ENCODE results near the gene GABRR1. TPM values are rescaled to one million over a fixed set of nuclear protein-coding genes. Genes with fewer than 3 reads are reported as not detected.

Gene GABRR1
- polyA plus RNA-seq, 3 donors, result not detected

- Histone ChIP-seq H4K20me1 (ENCODE audit: insufficient read depth, low read length) (no peaks in the 10 kb centered on the region), H3K4me3 (replicated peaks in 1 of 3; ENCODE audit: low read depth in 2 of 3, low read length in 3 of 3) (no peak overlapping the region), H3K4me2 (replicated peaks; ENCODE audit: extremely low read depth, low read length, poor library complexity, severe bottlenecking) (no peak overlapping the region), H3K27ac (ENCODE audit: low read depth in 1 of 2, low read length in 2 of 2) (no peak overlapping the region), H3K27me3 (ENCODE audit: control insufficient read depth in 2 of 2, insufficient read depth in 2 of 2, low read length in 2 of 2) (no peaks in the 10 kb centered on the region), H3K4me1 (ENCODE audit: control insufficient read depth in 1 of 2, insufficient read depth in 2 of 2, low read length in 2 of 2) (no peaks in the 10 kb centered on the region), H3K79me2 (ENCODE audit: insufficient read depth, low read length) (no peaks in the 10 kb centered on the region), H2AFZ (ENCODE audit: insufficient read depth, low read depth, low read length, poor library complexity, severe bottlenecking) (no peak overlapping the region), H3K9ac (ENCODE audit: insufficient read depth, low read length, poor library complexity, severe bottlenecking) (no peak overlapping the region), H3K9me3 (replicated peaks in 1 of 2; ENCODE audit: control insufficient read depth in 1 of 2, insufficient read depth in 1 of 2, low read length in 2 of 2) (no peaks in the 10 kb centered on the region), H3K36me3 (replicated peaks in 1 of 2; ENCODE audit: control insufficient read depth in 1 of 2, insufficient read depth in 2 of 2, low read length in 2 of 2) (no peaks in the 10 kb centered on the region)
- H3K9me3 Mint-ChIP-seq, result peaks cover 0 to 1% (median 0%) of the 10 kb centered on the region in 7 donors
- no peaks in the 10 kb centered on the region for H3K4me1 Mint-ChIP-seq
- H3K36me3 Mint-ChIP-seq, result no peaks in the 10 kb centered on the region
- H3K27me3 Mint-ChIP-seq (ENCODE audit: low read depth in 3 of 3), result peaks cover 0 to 2% (median 1%) of the 10 kb centered on the region in 3 donors
- WGBS (ENCODE audit: insufficient coverage), result 95% methylated on average over 11 of the region's 11 CpGs
- no peak for TF ChIP-seq CTCF (IDR thresholded peaks at IDR 0.05)
- H3K4me3 Mint-ChIP-seq, result no peak overlapping the region
- intact Hi-C loops (cut with micrococcal nuclease), result no loop called here
- DNase-seq, result no peak
- no peak overlapping the region for H3K27ac Mint-ChIP-seq
These were observed 13.1 kb downstream of the GABRR1 start for GRCh38 chr6:89204096-89204495.

GRCh38 chr6:89200706-89201215, 16.4 kb downstream of the GABRR1 start:
- Mint-ChIP-seq H3K4me1 (peaks cover 6% of the 10 kb centered on the region), H3K36me3 (no peaks in the 10 kb centered on the region), H3K27me3 (ENCODE audit: low read depth in 3 of 3) (peaks cover 0 to 2% (median 1%) of the 10 kb centered on the region in 3 donors), H3K27ac (peak overlapping the region in 1 of 7 donors; percentile 24), H3K4me3 (no peak overlapping the region), H3K9me3 (peaks cover 0 to 7% (median 2%) of the 10 kb centered on the region in 7 donors)
- Histone ChIP-seq H3K27ac (ENCODE audit: low read depth in 1 of 2, low read length in 2 of 2) (no peak overlapping the region), H3K4me3 (replicated peaks in 1 of 3; ENCODE audit: low read depth in 2 of 3, low read length in 3 of 3) (no peak overlapping the region), H3K27me3 (ENCODE audit: control insufficient read depth in 2 of 2, insufficient read depth in 2 of 2, low read length in 2 of 2) (no peaks in the 10 kb centered on the region), H2AFZ (ENCODE audit: insufficient read depth, low read depth, low read length, poor library complexity, severe bottlenecking) (no peak overlapping the region), H3K9ac (ENCODE audit: insufficient read depth, low read length, poor library complexity, severe bottlenecking) (no peak overlapping the region), H3K4me2 (replicated peaks; ENCODE audit: extremely low read depth, low read length, poor library complexity, severe bottlenecking) (no peak overlapping the region), H3K36me3 (replicated peaks in 1 of 2; ENCODE audit: control insufficient read depth in 1 of 2, insufficient read depth in 2 of 2, low read length in 2 of 2) (no peaks in the 10 kb centered on the region), H4K20me1 (ENCODE audit: insufficient read depth, low read length) (no peaks in the 10 kb centered on the region), H3K79me2 (ENCODE audit: insufficient read depth, low read length) (no peaks in the 10 kb centered on the region), H3K4me1 (ENCODE audit: control insufficient read depth in 1 of 2, insufficient read depth in 2 of 2, low read length in 2 of 2) (no peaks in the 10 kb centered on the region), H3K9me3 (replicated peaks in 1 of 2; ENCODE audit: control insufficient read depth in 1 of 2, insufficient read depth in 1 of 2, low read length in 2 of 2) (peaks cover 1 to 4% of the 10 kb centered on the region in 2 donors)
- intact Hi-C loops (cut with micrococcal nuclease), result no loop called here
- no peak for TF ChIP-seq CTCF (IDR thresholded peaks at IDR 0.05)
- no peak for DNase-seq
- 96% methylated on average over 7 of the region's 7 CpGs for WGBS (ENCODE audit: insufficient coverage)
